Measurements from ENCODE around the gene OAT.

- no peak for TF ChIP-seq CTCF (IDR thresholded peaks at IDR 0.05; ENCODE audit: borderline replicate concordance, extremely low read depth, low read length, poor library complexity, severe bottlenecking)
- TF ChIP-seq EZH2 (IDR thresholded peaks at IDR 0.05; ENCODE audit: borderline replicate concordance, low read depth, low read length, severe bottlenecking) = no peak
Measured at GRCh38 chr10:124465003-124465776, 46.5 kb upstream of the OAT start.
